ENCODE data around the gene SPATA31D1.

Gene SPATA31D1

DNA sequence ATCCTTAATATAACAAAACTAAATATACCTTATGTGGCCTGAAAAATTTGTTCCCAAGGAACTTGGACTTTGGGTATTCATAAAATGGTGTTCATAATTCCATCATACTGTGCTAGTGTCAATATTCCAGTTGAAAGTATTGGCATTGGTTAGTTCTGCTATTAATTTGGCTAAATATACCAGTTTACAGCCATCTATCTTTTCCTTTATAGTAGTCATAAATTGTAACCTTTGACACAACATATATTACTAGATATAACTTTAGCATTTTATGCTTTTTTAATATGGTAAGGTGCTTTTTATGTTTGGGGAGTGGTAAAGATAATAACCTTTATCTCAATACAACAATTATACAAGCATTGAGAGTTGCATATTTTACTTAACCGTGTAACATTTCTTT lies 23.7 kb downstream of the SPATA31D1 start:
- Histone ChIP-seq H3K4me3 (no peak overlapping the region), H3K27ac (no peak overlapping the region)

DNA sequence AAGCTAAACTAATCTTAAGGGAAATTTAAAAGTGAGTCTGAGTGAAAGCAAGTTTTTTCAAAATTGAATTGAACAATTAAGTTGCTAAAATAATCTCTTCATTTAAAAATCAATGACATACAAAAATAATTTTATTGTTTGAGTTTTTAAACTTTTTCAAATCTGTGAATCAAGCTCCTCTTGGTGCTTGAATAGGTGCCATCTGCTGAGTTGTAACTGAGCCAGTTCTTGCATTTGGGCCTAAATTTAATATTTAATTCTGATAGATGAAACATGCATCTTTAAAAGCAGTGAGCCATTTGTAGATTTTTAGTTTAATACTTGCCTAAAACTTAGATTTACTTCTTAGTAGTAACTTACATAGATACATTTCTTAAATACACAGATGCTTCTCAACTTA lies 31.8 kb downstream of the SPATA31D1 start:
- no peak overlapping the region for H3K27ac ChIP-seq

DNA sequence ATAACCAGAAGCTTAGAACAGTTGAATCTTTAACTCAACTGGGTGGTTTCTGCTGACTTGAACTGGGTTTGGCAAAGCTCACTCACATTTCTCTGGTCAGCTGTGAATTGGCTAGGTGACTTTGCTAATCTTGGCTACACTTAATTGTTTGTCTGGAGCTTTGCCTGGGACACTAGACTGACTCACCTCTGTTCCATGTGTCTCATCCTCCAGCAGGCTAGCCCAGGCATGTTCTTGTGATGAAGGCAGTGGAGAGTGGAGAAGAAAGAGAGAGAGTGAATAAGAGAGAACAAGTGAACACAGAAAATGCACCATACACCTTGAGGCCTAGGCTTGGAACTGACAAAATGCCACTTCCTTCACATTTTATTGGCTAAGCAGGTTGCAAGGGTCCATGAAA lies 32.6 kb downstream of the SPATA31D1 start:
- Histone ChIP-seq H3K27ac (peak overlapping the region in 3 of 21 experiments; percentile 29 to 73 (median 59)), H3K4me3 (no peak overlapping the region)

More for the DNA sequence above, 31.8 kb downstream of the SPATA31D1 start:
- no peak overlapping the region for H3K4me3 ChIP-seq

DNA sequence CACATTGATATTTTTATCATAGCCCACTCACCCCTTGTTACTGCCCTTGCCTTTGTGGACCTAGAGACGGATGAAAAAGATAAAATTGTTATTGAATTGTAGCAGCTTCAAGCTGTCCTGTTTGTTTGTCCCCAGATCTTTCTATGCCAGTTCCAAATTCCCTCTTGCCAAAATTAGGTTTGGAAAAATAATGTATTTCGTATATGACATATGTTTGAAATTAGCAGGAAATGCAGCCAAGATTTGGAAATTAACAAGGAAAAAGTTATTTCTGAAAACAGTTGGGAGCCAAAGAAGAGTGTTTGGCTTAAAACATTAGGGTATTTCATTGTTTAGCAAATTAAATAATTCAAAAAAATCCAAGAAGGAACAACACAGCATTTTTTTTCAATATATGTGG lies 33.5 kb downstream of the SPATA31D1 start:
- no peak overlapping the region for H3K4me3 ChIP-seq
- H3K27ac ChIP-seq: peak overlapping the region in 3 of 21 experiments; percentile 17 to 73 (median 59)

DNA sequence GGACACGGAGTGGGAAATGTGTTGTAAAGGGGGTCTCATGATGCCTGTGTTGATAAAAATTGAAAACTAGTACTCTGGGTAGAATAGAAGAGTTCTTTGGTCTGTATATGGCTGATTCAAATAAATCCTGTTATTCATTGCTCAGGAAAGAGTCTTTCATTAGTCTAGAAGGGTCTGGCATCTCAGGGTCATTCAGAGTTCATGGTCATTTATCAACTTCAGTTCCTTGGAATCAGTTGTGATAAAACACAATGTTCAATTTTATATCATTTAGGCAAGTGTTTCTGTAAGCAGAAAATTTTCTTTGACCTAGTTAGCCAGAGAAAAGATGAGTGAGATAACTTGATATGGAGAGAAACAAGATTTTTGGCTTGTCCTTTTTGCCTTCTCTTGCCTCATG lies 36.3 kb downstream of the SPATA31D1 start:
- Histone ChIP-seq H3K27ac (no peak overlapping the region), H3K4me3 (no peak overlapping the region)

DNA sequence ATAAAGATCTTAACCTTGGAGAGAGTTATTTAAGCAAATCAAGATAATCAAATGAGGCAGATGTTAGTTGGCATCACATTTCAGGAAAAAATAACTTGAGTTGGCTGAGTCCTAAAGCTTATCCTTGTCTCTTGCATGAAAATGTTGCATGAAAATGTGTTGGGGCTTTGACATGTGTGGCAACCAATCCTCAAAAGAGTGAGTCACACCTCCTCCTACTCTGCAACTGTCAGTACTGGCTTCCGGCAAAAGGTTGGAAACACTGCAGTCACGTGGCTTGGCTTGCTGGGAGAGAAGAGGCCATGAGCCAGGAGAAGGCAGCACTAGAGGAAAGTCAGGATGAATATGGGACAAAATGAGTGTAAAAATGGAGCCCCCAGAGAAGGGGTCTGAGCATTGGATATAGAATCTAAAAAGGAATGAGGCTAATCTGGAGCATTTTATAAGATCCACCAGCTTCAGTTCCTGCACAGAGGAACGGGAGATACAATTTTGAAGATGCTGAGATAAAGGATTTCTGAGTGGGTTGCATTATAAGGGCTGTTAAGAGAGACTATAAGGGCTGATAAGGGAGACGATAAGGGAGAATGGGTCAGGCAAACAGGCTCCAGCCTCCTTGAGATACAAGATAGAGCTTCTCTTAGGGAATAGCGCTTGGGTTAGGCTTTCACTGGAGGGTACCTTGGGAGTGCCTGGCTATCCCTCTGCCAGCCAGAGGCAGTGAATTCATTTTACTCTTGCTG lies 43.1 kb downstream of the SPATA31D1 start:
- Histone ChIP-seq H3K4me3 (no peak overlapping the region), H3K27ac (no peak overlapping the region)

DNA sequence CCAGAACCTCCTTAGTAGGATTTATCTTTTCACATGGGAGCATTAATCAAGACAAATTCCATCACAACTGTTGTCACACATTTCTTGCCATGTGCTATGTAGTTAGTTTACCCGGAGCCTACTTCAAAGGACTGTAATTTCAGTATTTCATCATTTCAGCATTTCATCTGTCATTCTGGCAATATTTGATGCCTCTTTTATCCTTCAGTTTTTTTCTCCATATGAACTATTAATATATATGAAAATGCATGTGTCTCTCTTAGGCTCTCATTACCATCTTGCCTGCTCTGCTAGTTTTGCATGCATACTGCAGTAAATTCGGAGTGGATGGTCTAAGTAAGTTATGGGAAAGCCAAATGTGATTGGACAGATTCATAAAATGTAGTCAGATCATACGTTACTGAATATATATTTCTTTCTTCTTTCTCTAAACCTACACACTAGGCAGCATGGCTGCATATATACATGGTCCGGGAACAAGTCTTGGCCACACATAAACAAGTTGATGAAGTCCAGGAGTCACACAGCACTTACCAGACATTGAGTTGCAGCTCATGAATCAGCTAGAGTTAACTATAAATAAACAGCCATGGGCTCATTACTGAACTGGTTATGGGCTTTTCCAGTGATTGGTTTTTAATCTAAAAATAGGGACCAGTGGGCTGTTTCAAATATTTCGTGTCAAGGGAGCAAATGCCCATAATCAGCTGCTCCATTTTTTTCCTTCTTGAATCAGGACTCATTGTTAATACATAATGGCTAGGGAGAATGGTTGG lies 46.6 kb downstream of the SPATA31D1 start:
- no peak overlapping the region for H3K27ac ChIP-seq
- no peak overlapping the region for H3K4me3 ChIP-seq

DNA sequence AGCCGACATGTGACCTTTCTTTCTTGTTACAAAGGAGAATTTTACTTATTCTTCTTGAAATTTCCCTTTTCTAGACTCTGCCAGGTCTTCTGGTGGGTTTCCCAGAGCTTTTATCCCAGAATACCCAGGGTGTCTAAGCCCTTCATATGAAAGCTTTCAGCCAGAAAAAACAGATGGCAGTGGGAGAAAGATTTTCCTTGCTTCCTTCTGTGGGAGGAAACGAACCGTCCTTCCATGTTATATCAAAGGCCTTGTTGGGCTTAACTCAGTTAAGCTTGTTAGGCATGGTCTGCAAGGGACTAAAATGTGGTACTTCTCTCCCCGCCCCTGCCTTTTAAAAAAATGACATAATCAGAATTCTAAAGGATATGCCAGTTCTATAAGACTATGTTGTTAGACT lies 47.5 kb downstream of the SPATA31D1 start:
- Histone ChIP-seq H3K27ac (no peak overlapping the region), H3K4me3 (no peak overlapping the region)

DNA sequence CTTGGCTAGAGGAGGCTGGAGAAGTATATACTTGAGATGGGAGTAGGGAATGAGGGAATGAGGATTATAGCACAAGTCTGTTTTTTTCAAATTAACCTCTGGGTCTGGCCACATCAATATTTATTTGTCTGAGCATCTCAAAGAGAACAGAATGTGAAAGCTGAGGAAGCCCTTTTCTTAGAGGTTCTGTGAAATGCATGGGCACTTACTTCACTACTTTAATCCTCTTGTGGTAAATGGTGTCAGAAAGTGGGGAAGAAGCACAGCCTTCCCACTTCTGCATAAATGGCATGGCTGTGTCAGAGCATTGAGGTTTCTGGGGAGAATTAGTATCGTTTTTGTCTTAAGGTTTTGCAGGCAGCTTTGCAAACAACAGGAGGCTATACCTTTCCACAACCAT lies 48.6 kb downstream of the SPATA31D1 start:
- H3K27ac ChIP-seq: no peak overlapping the region
- no peak overlapping the region for H3K4me3 ChIP-seq

DNA sequence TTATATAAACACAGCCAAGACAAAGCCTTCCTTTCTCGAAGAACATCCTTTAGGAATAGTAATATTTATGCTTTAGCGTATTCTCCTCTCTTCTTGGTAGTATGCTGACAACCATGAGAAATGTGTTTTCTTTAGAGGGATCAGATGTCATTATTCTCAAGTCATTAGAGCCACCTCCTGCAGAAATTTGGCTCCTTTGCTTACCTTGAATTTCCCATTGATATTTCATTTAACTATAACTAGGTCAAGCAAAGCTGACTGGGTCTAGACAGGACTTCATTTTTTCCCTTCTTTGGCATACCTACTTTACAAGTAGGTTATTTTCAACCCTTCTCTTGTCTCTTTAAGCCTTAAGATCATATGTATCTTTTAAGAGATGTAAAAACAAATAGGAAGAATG lies 50.3 kb downstream of the SPATA31D1 start:
- no peak overlapping the region for H3K4me3 ChIP-seq
- no peak overlapping the region for H3K27ac ChIP-seq
